Measurements from ENCODE around the gene CTDSPL.

DNA sequence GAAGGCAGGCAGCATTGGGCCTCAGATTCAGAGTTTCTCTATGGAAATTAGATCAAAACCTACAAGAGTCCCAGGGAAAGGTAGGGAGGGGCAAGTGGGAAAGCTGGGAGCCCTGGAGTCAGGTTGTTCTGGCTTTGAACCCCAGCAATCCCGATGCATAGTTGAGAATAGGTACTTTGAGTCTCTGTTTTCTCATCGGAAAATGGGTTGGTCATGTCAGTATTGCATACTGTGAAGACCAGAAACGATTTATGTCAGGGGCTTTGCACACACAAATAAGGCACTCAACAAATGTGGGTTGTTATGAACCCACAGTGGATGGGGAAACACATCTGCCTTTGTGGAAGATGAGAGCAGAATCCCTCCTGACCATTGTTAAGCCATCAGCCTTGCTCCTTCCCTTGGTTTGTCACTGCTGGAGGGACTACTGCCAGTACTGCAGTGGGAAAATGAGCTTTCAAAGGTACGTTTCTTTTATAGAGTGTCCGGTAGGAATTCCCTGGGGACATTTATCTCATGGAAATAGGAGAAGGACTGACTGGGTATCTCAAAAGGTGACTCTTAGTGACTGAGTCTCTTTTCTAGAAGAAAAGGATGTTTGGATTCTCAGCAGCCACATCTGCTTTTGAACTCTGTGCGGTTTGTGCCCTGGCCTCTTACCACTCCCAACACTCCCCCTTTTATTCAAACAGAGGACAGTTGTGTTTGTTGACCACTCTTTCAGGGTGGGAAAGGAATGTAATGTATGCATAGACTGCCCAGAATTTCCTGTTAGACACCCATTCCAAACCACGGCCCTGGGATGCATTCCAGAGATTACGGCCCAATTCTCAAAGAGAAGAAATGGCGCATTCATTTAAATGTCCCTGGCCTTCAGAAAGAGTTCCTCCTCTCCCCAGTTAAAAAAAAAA lies 74.3 kb downstream of the CTDSPL start:
- TF ChIP-seq POLR2AphosphoS5 (IDR thresholded peaks at IDR 0.05; ENCODE audit: low read depth, low read length) = no peak
- TF ChIP-seq TCF7L2 (IDR thresholded peaks at IDR 0.05; ENCODE audit: low read depth, low read length) = no peak
- TF ChIP-seq, protein P1, sequence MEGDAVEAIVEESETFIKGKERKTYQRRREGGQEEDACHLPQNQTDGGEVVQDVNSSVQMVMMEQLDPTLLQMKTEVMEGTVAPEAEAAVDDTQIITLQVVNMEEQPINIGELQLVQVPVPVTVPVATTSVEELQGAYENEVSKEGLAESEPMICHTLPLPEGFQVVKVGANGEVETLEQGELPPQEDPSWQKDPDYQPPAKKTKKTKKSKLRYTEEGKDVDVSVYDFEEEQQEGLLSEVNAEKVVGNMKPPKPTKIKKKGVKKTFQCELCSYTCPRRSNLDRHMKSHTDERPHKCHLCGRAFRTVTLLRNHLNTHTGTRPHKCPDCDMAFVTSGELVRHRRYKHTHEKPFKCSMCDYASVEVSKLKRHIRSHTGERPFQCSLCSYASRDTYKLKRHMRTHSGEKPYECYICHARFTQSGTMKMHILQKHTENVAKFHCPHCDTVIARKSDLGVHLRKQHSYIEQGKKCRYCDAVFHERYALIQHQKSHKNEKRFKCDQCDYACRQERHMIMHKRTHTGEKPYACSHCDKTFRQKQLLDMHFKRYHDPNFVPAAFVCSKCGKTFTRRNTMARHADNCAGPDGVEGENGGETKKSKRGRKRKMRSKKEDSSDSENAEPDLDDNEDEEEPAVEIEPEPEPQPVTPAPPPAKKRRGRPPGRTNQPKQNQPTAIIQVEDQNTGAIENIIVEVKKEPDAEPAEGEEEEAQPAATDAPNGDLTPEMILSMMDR (IDR thresholded peaks at IDR 0.05) = no peak
- TF ChIP-seq, protein P2, sequence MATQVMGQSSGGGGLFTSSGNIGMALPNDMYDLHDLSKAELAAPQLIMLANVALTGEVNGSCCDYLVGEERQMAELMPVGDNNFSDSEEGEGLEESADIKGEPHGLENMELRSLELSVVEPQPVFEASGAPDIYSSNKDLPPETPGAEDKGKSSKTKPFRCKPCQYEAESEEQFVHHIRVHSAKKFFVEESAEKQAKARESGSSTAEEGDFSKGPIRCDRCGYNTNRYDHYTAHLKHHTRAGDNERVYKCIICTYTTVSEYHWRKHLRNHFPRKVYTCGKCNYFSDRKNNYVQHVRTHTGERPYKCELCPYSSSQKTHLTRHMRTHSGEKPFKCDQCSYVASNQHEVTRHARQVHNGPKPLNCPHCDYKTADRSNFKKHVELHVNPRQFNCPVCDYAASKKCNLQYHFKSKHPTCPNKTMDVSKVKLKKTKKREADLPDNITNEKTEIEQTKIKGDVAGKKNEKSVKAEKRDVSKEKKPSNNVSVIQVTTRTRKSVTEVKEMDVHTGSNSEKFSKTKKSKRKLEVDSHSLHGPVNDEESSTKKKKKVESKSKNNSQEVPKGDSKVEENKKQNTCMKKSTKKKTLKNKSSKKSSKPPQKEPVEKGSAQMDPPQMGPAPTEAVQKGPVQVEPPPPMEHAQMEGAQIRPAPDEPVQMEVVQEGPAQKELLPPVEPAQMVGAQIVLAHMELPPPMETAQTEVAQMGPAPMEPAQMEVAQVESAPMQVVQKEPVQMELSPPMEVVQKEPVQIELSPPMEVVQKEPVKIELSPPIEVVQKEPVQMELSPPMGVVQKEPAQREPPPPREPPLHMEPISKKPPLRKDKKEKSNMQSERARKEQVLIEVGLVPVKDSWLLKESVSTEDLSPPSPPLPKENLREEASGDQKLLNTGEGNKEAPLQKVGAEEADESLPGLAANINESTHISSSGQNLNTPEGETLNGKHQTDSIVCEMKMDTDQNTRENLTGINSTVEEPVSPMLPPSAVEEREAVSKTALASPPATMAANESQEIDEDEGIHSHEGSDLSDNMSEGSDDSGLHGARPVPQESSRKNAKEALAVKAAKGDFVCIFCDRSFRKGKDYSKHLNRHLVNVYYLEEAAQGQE (IDR thresholded peaks at IDR 0.05; ENCODE audit: insufficient read depth in 1 of 2, low read depth in 2 of 2, low read length in 1 of 2) = no peak
- TF ChIP-seq SIN3A (IDR thresholded peaks at IDR 0.05; ENCODE audit: borderline replicate concordance, insufficient read depth, low read depth, low read length) = no peak
